Measurements from ENCODE around the gene SGO2.
A peak's percentile ranks its signal among the peaks of the same experiment; 100 is the strongest.

Gene SGO2

GRCh38 chr2:200625958-200626363 lies 100.0 kb downstream of the SGO2 start:
- peak; percentile 86 for ATAC-seq
- TF ChIP-seq RARB (CRISPR knock-in tag; IDR thresholded peaks at IDR 0.05) (no peak), ZNF70 (CRISPR knock-in tag; IDR thresholded peaks at IDR 0.05) (no peak), PPARA (CRISPR knock-in tag; IDR thresholded peaks at IDR 0.05; ENCODE audit: borderline replicate concordance) (no peak), TSHZ2 (CRISPR knock-in tag; IDR thresholded peaks at IDR 0.05) (no peak), ZC3H10 (CRISPR knock-in tag; IDR thresholded peaks at IDR 0.05) (no peak), ZFP30 (CRISPR knock-in tag; IDR thresholded peaks at IDR 0.05) (no peak), OSR1 (CRISPR knock-in tag; IDR thresholded peaks at IDR 0.05) (no peak), POU6F1 (CRISPR knock-in tag; IDR thresholded peaks at IDR 0.05; ENCODE audit: borderline replicate concordance, low read depth) (no peak), ARNTL (CRISPR knock-in tag; IDR thresholded peaks at IDR 0.05; ENCODE audit: borderline replicate concordance, low read depth) (no peak)

- TF ChIP-seq ARNTL (CRISPR knock-in tag; IDR thresholded peaks at IDR 0.05; ENCODE audit: borderline replicate concordance, low read depth) (no peak), POU6F1 (CRISPR knock-in tag; IDR thresholded peaks at IDR 0.05; ENCODE audit: borderline replicate concordance, low read depth) (no peak), TCF4 (CRISPR knock-in tag; IDR thresholded peaks at IDR 0.05; ENCODE audit: borderline replicate concordance) (no peak), ZFP3 (CRISPR knock-in tag; IDR thresholded peaks at IDR 0.05) (no peak), ZFP30 (CRISPR knock-in tag; IDR thresholded peaks at IDR 0.05) (no peak), ZC3H10 (CRISPR knock-in tag; IDR thresholded peaks at IDR 0.05) (no peak), BACH2 (CRISPR knock-in tag; IDR thresholded peaks at IDR 0.05; ENCODE audit: borderline replicate concordance) (no peak), SNAI2 (CRISPR knock-in tag; IDR thresholded peaks at IDR 0.05) (no peak), RARB (CRISPR knock-in tag; IDR thresholded peaks at IDR 0.05) (no peak), CREB5 (CRISPR knock-in tag; IDR thresholded peaks at IDR 0.05; ENCODE audit: low read depth) (no peak), ZNF70 (CRISPR knock-in tag; IDR thresholded peaks at IDR 0.05) (no peak), ZNF8 (CRISPR knock-in tag; IDR thresholded peaks at IDR 0.05) (no peak), CSRNP3 (CRISPR knock-in tag; IDR thresholded peaks at IDR 0.05) (no peak), OSR1 (CRISPR knock-in tag; IDR thresholded peaks at IDR 0.05) (no peak), GLIS3 (CRISPR knock-in tag; IDR thresholded peaks at IDR 0.05) (no peak), TOX (CRISPR knock-in tag; IDR thresholded peaks at IDR 0.05; ENCODE audit: borderline replicate concordance) (no peak), ISL1 (CRISPR knock-in tag; IDR thresholded peaks at IDR 0.05) (no peak), ZNF565 (CRISPR knock-in tag; conservative IDR thresholded peaks at IDR 0.05; ENCODE audit: low read depth) (no peak)
Measured at GRCh38 chr2:200627110-200627770, 101.2 kb downstream of the SGO2 start.

GRCh38 chr2:200628461-200628860 lies 102.5 kb downstream of the SGO2 start:
- peak; percentile 57 for ATAC-seq

More at GRCh38 chr2:200627110-200627770, 101.2 kb downstream of the SGO2 start:
- ATAC-seq: no peak

Data from SK-N-SH treated with all-trans-retinoic acid at 6 μM for 48 hours (cell line).